Parathyroid adenoma (tissue), 2 donors: Measurements from ENCODE around the gene CACNA1B.

Source experiments
- H2AFZ ChIP-seq: fragments of 300-600 bp; sonication (generic); one replicate; pipeline ENCODE4 v1.7.0; 2017; ENCODE audit warnings: antibody characterized with exemption, mild to moderate bottlenecking
- H3K27ac ChIP-seq: fragments of 300-600 bp; sonication (generic); one replicate; pipeline ENCODE4 v1.7.0; 2017
- H3K27me3 ChIP-seq: fragments of 300-600 bp; sonication (generic); one replicate; pipeline ENCODE4 v1.7.0; 2017; ENCODE audit warnings: low read length; ENCODE audit not compliant: control insufficient read depth, insufficient read depth
- H3K36me3 ChIP-seq: fragments of 300-600 bp; sonication (generic); one replicate; pipeline ENCODE4 v1.7.0; 2017; ENCODE audit warnings: low read length; ENCODE audit not compliant: control insufficient read depth, insufficient read depth
- H3K4me1 ChIP-seq: fragments of 300-600 bp; sonication (generic); one replicate; pipeline ENCODE4 v1.7.0; 2017; ENCODE audit warnings: control low read depth
- H3K4me2 ChIP-seq: fragments of 300-600 bp; sonication (generic); one replicate; pipeline ENCODE4 v1.7.0; 2017; ENCODE audit warnings: low read length
- H3K4me3 ChIP-seq: fragments of 300-600 bp; sonication (generic); one replicate; pipeline ENCODE4 v1.7.0; 2017; ENCODE audit warnings: low read depth, low read length
- H3K79me2 ChIP-seq: fragments of 300-600 bp; sonication (generic); one replicate; pipeline ENCODE4 v1.7.0; 2017; ENCODE audit warnings: control low read depth
- H3K9ac ChIP-seq: fragments of 300-600 bp; sonication (generic); one replicate; pipeline ENCODE4 v1.7.0; 2017; ENCODE audit warnings: mild to moderate bottlenecking
- H3K9me3 ChIP-seq: fragments of 300-600 bp; sonication (generic); one replicate; pipeline ENCODE4 v1.7.0; 2017; ENCODE audit warnings: low read length; ENCODE audit not compliant: control insufficient read depth
- TF ChIP-seq, protein P1 (sequence below): fragments of 300-600 bp; sonication (generic); IDR thresholded peaks from one replicate; pipeline ENCODE4 v1.7.0; 2017; ENCODE audit warnings: antibody characterized with exemption, mild to moderate bottlenecking
- donor health status: primary hyperparathyroidism.

The CACNA1B gene

DNA sequence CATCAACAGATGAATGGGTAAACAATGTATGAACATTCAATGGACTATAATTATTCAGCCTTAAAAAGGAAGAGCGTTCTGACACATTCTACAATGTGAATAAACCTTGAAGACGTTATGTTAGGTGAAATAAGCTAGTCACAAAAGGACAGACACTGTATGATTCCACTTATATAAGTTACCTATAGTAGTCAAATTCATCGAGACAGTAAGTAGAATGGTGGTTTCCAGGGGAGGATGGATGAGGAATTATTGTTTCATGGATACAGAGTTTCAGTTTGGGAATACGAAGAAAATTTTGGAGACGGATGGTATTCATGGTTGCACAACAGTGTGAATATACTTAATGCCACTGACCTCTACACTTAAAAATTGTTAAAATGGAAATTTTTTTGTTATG, 216.4 kb downstream of the CACNA1B start:
- Histone ChIP-seq H3K9me3 (no peaks in the 10 kb centered on the region), H3K27ac (no peak overlapping the region), H2AFZ (no peak overlapping the region), H3K4me1 (no peaks in the 10 kb centered on the region), H3K9ac (no peak overlapping the region), H3K36me3 (no peaks in the 10 kb centered on the region), H3K27me3 (no peaks in the 10 kb centered on the region), H3K4me3 (no peak overlapping the region), H3K79me2 (no peaks in the 10 kb centered on the region), H3K4me2 (no peak overlapping the region)
- TF ChIP-seq, protein P1, sequence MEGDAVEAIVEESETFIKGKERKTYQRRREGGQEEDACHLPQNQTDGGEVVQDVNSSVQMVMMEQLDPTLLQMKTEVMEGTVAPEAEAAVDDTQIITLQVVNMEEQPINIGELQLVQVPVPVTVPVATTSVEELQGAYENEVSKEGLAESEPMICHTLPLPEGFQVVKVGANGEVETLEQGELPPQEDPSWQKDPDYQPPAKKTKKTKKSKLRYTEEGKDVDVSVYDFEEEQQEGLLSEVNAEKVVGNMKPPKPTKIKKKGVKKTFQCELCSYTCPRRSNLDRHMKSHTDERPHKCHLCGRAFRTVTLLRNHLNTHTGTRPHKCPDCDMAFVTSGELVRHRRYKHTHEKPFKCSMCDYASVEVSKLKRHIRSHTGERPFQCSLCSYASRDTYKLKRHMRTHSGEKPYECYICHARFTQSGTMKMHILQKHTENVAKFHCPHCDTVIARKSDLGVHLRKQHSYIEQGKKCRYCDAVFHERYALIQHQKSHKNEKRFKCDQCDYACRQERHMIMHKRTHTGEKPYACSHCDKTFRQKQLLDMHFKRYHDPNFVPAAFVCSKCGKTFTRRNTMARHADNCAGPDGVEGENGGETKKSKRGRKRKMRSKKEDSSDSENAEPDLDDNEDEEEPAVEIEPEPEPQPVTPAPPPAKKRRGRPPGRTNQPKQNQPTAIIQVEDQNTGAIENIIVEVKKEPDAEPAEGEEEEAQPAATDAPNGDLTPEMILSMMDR, result no peak

- Histone ChIP-seq H3K36me3 (no peaks in the 10 kb centered on the region), H3K79me2 (no peaks in the 10 kb centered on the region), H3K4me3 (no peak overlapping the region), H3K4me2 (no peak overlapping the region), H2AFZ (no peak overlapping the region), H3K27ac (no peak overlapping the region), H3K27me3 (no peaks in the 10 kb centered on the region), H3K9ac (no peak overlapping the region), H3K9me3 (no peaks in the 10 kb centered on the region), H3K4me1 (no peaks in the 10 kb centered on the region)
- TF ChIP-seq, protein P1, result no peak
Observed at GRCh38 chr9:138095813-138096518, 218.4 kb downstream of the CACNA1B start.

- Histone ChIP-seq H3K4me1 (no peaks in the 10 kb centered on the region), H3K4me3 (no peak overlapping the region), H3K9me3 (no peaks in the 10 kb centered on the region), H3K4me2 (no peak overlapping the region), H3K27me3 (no peaks in the 10 kb centered on the region), H3K9ac (no peak overlapping the region), H3K79me2 (no peaks in the 10 kb centered on the region), H3K27ac (no peak overlapping the region), H3K36me3 (no peaks in the 10 kb centered on the region), H2AFZ (no peak overlapping the region)
- TF ChIP-seq, protein P1, result no peak
Observed at GRCh38 chr9:138096519-138096845, 218.9 kb downstream of the CACNA1B start.

DNA sequence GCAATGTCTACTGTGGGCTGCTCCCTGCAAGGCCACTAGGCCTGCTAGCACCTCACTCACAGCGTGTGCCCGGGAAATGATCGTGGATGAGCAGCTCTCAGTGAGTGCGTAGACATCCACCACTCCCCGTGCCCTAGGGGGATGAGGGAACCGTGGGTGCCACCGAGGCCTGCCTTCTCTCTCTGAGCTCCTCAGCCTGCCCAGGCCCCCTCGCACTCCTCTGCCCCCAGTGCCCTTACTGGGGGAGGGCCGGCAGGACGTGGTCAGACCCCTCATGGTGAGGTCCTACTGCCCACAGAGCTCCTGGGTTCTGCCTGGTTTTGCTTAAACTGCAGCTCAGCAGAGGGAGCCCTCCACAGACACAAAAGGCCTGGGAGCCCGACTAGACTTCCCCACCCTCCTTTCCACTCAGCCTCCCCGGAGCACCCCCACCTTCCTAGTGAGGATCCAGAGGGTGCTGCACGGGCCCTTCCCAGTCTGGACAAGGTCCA, 220.0 kb downstream of the CACNA1B start:
- Histone ChIP-seq H3K79me2 (no peaks in the 10 kb centered on the region), H3K36me3 (no peaks in the 10 kb centered on the region), H3K4me1 (no peaks in the 10 kb centered on the region), H3K9ac (no peak overlapping the region), H2AFZ (no peak overlapping the region), H3K27ac (no peak overlapping the region), H3K4me2 (no peak overlapping the region), H3K9me3 (no peaks in the 10 kb centered on the region), H3K4me3 (no peak overlapping the region), H3K27me3 (no peaks in the 10 kb centered on the region)
- TF ChIP-seq, protein P1, result no peak
